Vagina (tissue), 2 donors: ENCODE measurements around the gene RPTOR.

Experiments used
- POLR2A ChIP-seq, 2 donors: fragments of 450-650 bp; IDR thresholded peaks; one replicate each; pipeline ENCODE4 v1.6.1; 2017; ENCODE audit warnings: antibody characterized with exemption in 2 of 2, mild to moderate bottlenecking in 2 of 2, moderate library complexity in 2 of 2
- TF ChIP-seq, protein P1 (sequence below), 3 experiments: fragments of 450-650 bp in 2 of 3; fragments of 200-600 bp in 1 of 3; sonication (generic) in 1 of 3; IDR thresholded peaks; one replicate each; pipeline ENCODE4 v1.5.1; 2017 to 2019; ENCODE audit warnings: antibody characterized with exemption in 3 of 3, mild to moderate bottlenecking in 2 of 3, moderate library complexity in 2 of 3

DNA sequence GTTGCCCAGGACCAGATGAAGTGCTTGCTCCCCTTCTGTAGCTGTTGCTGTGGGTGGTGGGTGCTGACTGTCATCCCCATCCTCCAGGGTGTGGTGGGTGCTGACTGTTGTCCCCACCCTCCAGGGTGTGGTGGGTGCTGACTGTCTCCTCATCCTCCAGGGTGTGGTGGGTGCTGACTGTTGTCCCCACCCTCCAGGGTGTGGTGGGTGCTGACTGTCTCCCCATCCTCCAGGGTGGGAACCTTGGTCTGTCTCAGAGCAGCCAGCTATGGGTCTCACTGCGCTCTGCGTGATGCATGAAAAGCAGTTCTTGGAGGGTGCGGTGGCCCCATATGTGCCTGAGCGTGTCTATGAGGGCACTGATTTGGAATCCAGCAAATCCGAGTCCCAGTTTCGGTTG, 163.8 kb downstream of the RPTOR start:
- no peak for TF ChIP-seq POLR2A (IDR thresholded peaks at IDR 0.05)
- TF ChIP-seq, protein P1, sequence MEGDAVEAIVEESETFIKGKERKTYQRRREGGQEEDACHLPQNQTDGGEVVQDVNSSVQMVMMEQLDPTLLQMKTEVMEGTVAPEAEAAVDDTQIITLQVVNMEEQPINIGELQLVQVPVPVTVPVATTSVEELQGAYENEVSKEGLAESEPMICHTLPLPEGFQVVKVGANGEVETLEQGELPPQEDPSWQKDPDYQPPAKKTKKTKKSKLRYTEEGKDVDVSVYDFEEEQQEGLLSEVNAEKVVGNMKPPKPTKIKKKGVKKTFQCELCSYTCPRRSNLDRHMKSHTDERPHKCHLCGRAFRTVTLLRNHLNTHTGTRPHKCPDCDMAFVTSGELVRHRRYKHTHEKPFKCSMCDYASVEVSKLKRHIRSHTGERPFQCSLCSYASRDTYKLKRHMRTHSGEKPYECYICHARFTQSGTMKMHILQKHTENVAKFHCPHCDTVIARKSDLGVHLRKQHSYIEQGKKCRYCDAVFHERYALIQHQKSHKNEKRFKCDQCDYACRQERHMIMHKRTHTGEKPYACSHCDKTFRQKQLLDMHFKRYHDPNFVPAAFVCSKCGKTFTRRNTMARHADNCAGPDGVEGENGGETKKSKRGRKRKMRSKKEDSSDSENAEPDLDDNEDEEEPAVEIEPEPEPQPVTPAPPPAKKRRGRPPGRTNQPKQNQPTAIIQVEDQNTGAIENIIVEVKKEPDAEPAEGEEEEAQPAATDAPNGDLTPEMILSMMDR (IDR thresholded peaks at IDR 0.05) = no peak
